ENCODE measurements around the gene TES.

GRCh38 chr7:116187400-116187799, 22.9 kb upstream of the TES start:
- TF ChIP-seq CTCF (IDR thresholded peaks at IDR 0.05; ENCODE audit: insufficient read depth, low read length) (no peak), GABPA (IDR thresholded peaks at IDR 0.05; ENCODE audit: low read depth) (no peak), REST (IDR thresholded peaks at IDR 0.05; ENCODE audit: insufficient replicate concordance, low read depth) (no peak), POLR2AphosphoS5 (IDR thresholded peaks at IDR 0.05; ENCODE audit: low read depth) (no peak), SPI1 (IDR thresholded peaks at IDR 0.05; ENCODE audit: borderline replicate concordance, low read depth) (no peak)
